DOHH2 (cell line): ENCODE measurements around the gene CCSER2.

Experiments
- H3F3A ChIP-seq: fragments of 200-600 bp; sonication (generic), shearing (Covaris generic); 2 replicates; pipeline ENCODE4 v1.6.0; 2016; ENCODE audit warnings: antibody characterized with exemption, mild to moderate bottlenecking; ENCODE audit not compliant: control insufficient read depth, insufficient read depth
- H3K27ac ChIP-seq: fragments of 200-600 bp; sonication (generic); 2 replicates; pipeline ENCODE4 v1.5.1; 2014; ENCODE audit warnings: low read depth, mild to moderate bottlenecking, low read length, moderate library complexity
- H3K27me3 ChIP-seq: fragments of 200-600 bp; sonication (generic); 2 replicates; pipeline ENCODE4 v1.6.1; 2014; ENCODE audit warnings: mild to moderate bottlenecking, low read length, mixed read lengths; ENCODE audit not compliant: control insufficient read depth
- H3K36me3 ChIP-seq: fragments of 200-600 bp; sonication (generic); 2 replicates; pipeline ENCODE4 v1.6.1; 2014; ENCODE audit warnings: mild to moderate bottlenecking, low read length, moderate library complexity, mixed read lengths; ENCODE audit not compliant: control insufficient read depth
- H3K4me1 ChIP-seq: fragments of 200-600 bp; sonication (generic); 2 replicates; pipeline ENCODE4 v1.6.1; 2014; ENCODE audit warnings: mild to moderate bottlenecking, low read length, mixed read lengths; ENCODE audit not compliant: control insufficient read depth
- H3K4me2 ChIP-seq: fragments of 200-600 bp; sonication (generic); 2 replicates; pipeline ENCODE4 v1.6.0; 2014; ENCODE audit warnings: mild to moderate bottlenecking, low read length, moderate library complexity
- H3K4me3 ChIP-seq: fragments of 200-600 bp; sonication (generic); 2 replicates; pipeline ENCODE4 v1.5.1; 2014; ENCODE audit warnings: mild to moderate bottlenecking, low read length, mixed read lengths
- H3K79me2 ChIP-seq: fragments of 200-600 bp; sonication (generic); 2 replicates; pipeline ENCODE4 v1.6.1; 2014; ENCODE audit warnings: mild to moderate bottlenecking, low read length, mixed read lengths; ENCODE audit not compliant: control insufficient read depth
- H3K9me2 ChIP-seq: fragments of 200-600 bp; sonication (generic); replicated peaks from 2 replicates; pipeline ENCODE4 v1.6.1; 2014; ENCODE audit warnings: mild to moderate bottlenecking, low read length, mixed read lengths; ENCODE audit not compliant: control insufficient read depth
- H3K9me3 ChIP-seq: fragments of 200-600 bp; sonication (generic); 2 replicates; pipeline ENCODE4 v1.6.1; 2014; ENCODE audit warnings: antibody characterized with exemption, low read length, mixed read lengths; ENCODE audit not compliant: control insufficient read depth, insufficient read depth
- H4K20me1 ChIP-seq: fragments of 200-600 bp; sonication (generic); 2 replicates; pipeline ENCODE4 v1.6.0; 2014; ENCODE audit warnings: low read depth, mild to moderate bottlenecking, antibody characterized with exemption, low read length, moderate library complexity; ENCODE audit not compliant: control insufficient read depth, insufficient read depth
- CTCF ChIP-seq: fragments of 200-600 bp; sonication (generic); IDR thresholded peaks from one replicate; pipeline ENCODE4 v1.5.1; 2014; ENCODE audit warnings: antibody characterized with exemption, mild to moderate bottlenecking, low read depth, low read length; ENCODE audit not compliant: poor library complexity, severe bottlenecking
- EZH2phosphoT487 ChIP-seq: fragments of 200-600 bp; sonication (generic); IDR thresholded peaks from 2 replicates; pipeline ENCODE4 v1.6.1; 2017; ENCODE audit warnings: borderline replicate concordance, mild to moderate bottlenecking, antibody characterized with exemption, low read length, moderate library complexity, mixed read lengths

The CCSER2 gene

GRCh38 chr10:84510121-84510520 is 181.7 kb downstream of the CCSER2 start:
- H3F3A ChIP-seq = no peaks in the 10 kb centered on the region
- no peaks in the 10 kb centered on the region for H3K79me2 ChIP-seq
- no peak overlapping the region for H3K27ac ChIP-seq
- no peaks in the 10 kb centered on the region for H3K27me3 ChIP-seq
- no peaks in the 10 kb centered on the region for H3K9me3 ChIP-seq
- TF ChIP-seq EZH2phosphoT487 = no peak
- no peak for TF ChIP-seq CTCF
- H3K4me2 ChIP-seq = no peak overlapping the region
- H4K20me1 ChIP-seq = no peaks in the 10 kb centered on the region
- H3K4me1 ChIP-seq = no peaks in the 10 kb centered on the region
- H3K4me3 ChIP-seq = no peak overlapping the region
- peaks cover 10% of the 10 kb centered on the region; the same call in 1 of the 2 replicates for H3K36me3 ChIP-seq
- no peaks in the 10 kb centered on the region for H3K9me2 ChIP-seq

GRCh38 chr10:84511106-84511505 is 182.7 kb downstream of the CCSER2 start:
- TF ChIP-seq CTCF (no peak), EZH2phosphoT487 (no peak)
- H3K27ac ChIP-seq = no peak overlapping the region

GRCh38 chr10:84511709-84512285 is 183.4 kb downstream of the CCSER2 start:
- H3K4me3 ChIP-seq = no peak overlapping the region
- TF ChIP-seq CTCF (no peak), EZH2phosphoT487 (no peak)
- no peaks in the 10 kb centered on the region for H3K27me3 ChIP-seq
- peaks cover 10% of the 10 kb centered on the region; the same call in 1 of the 2 replicates for H3K36me3 ChIP-seq
- H3K4me2 ChIP-seq = no peak overlapping the region
- H4K20me1 ChIP-seq = no peaks in the 10 kb centered on the region
- H3K9me2 ChIP-seq = no peaks in the 10 kb centered on the region
- no peaks in the 10 kb centered on the region for H3F3A ChIP-seq
- no peak overlapping the region for H3K27ac ChIP-seq
- no peaks in the 10 kb centered on the region for H3K9me3 ChIP-seq
- H3K79me2 ChIP-seq = no peaks in the 10 kb centered on the region
- H3K4me1 ChIP-seq = no peaks in the 10 kb centered on the region

More at GRCh38 chr10:84511106-84511505, 182.7 kb downstream of the CCSER2 start:
- H3K9me2 ChIP-seq = no peaks in the 10 kb centered on the region
- no peaks in the 10 kb centered on the region for H4K20me1 ChIP-seq
- H3K4me1 ChIP-seq = no peaks in the 10 kb centered on the region
- H3K4me2 ChIP-seq = no peak overlapping the region
- H3K36me3 ChIP-seq = peaks cover 10% of the 10 kb centered on the region; the same call in 1 of the 2 replicates
- H3F3A ChIP-seq = no peaks in the 10 kb centered on the region
- H3K79me2 ChIP-seq = no peaks in the 10 kb centered on the region
- H3K9me3 ChIP-seq = no peaks in the 10 kb centered on the region
- H3K4me3 ChIP-seq = no peak overlapping the region
- H3K27me3 ChIP-seq = no peaks in the 10 kb centered on the region
